ENCODE measurements around the gene ARAF.
A peak's percentile ranks its signal among the peaks of the same experiment; 100 is the strongest.

Gene ARAF

GRCh38 chrX:47564438-47565085 is 3.6 kb downstream of the ARAF start:
- no peak for DNase-seq (ENCODE audit: low read depth)

GRCh38 chrX:47566841-47567240 is 5.8 kb downstream of the ARAF start:
- DNase-seq (ENCODE audit: low read depth): no peak

- DNase-seq (ENCODE audit: low read depth): no peak
Observed at GRCh38 chrX:47568656-47569295, 7.8 kb downstream of the ARAF start.

GRCh38 chrX:47570794-47571193 is 9.8 kb downstream of the ARAF start:
- DNase-seq (ENCODE audit: low read depth): no peak

- DNase-seq (ENCODE audit: low read depth): no peak
Observed at GRCh38 chrX:47571215-47571614, 10.2 kb downstream of the ARAF start.

GRCh38 chrX:47571896-47572295 is 10.9 kb downstream of the ARAF start:
- no peak for DNase-seq (ENCODE audit: low read depth)

GRCh38 chrX:47572773-47573340 is 11.9 kb downstream of the ARAF start:
- DNase-seq (ENCODE audit: low read depth): no peak

GRCh38 chrX:47573341-47574075 is 12.5 kb downstream of the ARAF start:
- no peak for DNase-seq (ENCODE audit: low read depth)

GRCh38 chrX:47574076-47574546 is 13.1 kb downstream of the ARAF start:
- no peak for DNase-seq (ENCODE audit: low read depth)

- DNase-seq (ENCODE audit: low read depth): no peak
Observed at GRCh38 chrX:47574547-47575301, 13.7 kb downstream of the ARAF start.

GRCh38 chrX:47576021-47576898 is 15.3 kb downstream of the ARAF start:
- no peak for DNase-seq (ENCODE audit: low read depth)

GRCh38 chrX:47577424-47577823 is 16.4 kb downstream of the ARAF start:
- DNase-seq (ENCODE audit: low read depth): no peak

- no peak for DNase-seq (ENCODE audit: low read depth)
Observed at GRCh38 chrX:47577901-47578300, 16.9 kb downstream of the ARAF start.

GRCh38 chrX:47578692-47579091 is 17.7 kb downstream of the ARAF start:
- no peak for DNase-seq (ENCODE audit: low read depth)

GRCh38 chrX:47579537-47579936 is 18.5 kb downstream of the ARAF start:
- DNase-seq (ENCODE audit: low read depth): no peak

GRCh38 chrX:47581731-47582647 is 21.0 kb downstream of the ARAF start, which contains the start of gene TIMP1:
TSS of gene TIMP1 (plus strand) at chrX:47582436. CDS start at chrX:47583416, 980 bp downstream.
- DNase-seq (ENCODE audit: low read depth): peak; percentile 58

- DNase-seq (ENCODE audit: low read depth): no peak
Observed at GRCh38 chrX:47583240-47583861, 22.3 kb downstream of the ARAF start.

GRCh38 chrX:47584714-47585113 is 23.7 kb downstream of the ARAF start:
- DNase-seq (ENCODE audit: low read depth): no peak

- DNase-seq (ENCODE audit: low read depth): no peak
Observed at GRCh38 chrX:47585273-47585672, 24.3 kb downstream of the ARAF start.
